ENCODE data around the gene ITGA5.

DNA sequence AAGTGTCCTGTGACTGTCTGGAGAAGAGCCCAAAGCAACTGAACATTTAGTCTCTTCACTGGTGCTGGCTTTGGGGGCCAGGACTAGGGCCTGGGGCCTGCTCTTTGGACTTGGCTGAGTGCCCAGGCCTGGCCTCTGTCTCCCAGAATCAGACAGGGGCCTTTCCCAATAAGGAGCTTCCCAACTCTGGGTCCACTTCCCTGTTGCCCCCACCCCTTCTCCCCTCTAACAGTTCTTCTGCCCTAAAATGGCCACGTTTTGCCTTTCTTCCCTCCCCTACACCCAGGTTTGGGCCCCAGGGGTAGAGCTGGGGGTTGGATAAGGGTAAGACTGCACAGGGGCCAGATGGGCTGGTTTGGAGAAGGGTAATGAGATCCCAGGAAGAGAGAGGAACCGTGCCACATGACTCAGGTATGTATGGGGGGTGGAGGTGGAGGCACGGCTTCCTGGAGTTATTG lies 10.0 kb upstream of the ITGA5 start:
- TF ChIP-seq, protein P1, sequence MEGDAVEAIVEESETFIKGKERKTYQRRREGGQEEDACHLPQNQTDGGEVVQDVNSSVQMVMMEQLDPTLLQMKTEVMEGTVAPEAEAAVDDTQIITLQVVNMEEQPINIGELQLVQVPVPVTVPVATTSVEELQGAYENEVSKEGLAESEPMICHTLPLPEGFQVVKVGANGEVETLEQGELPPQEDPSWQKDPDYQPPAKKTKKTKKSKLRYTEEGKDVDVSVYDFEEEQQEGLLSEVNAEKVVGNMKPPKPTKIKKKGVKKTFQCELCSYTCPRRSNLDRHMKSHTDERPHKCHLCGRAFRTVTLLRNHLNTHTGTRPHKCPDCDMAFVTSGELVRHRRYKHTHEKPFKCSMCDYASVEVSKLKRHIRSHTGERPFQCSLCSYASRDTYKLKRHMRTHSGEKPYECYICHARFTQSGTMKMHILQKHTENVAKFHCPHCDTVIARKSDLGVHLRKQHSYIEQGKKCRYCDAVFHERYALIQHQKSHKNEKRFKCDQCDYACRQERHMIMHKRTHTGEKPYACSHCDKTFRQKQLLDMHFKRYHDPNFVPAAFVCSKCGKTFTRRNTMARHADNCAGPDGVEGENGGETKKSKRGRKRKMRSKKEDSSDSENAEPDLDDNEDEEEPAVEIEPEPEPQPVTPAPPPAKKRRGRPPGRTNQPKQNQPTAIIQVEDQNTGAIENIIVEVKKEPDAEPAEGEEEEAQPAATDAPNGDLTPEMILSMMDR (IDR thresholded peaks at IDR 0.05): no peak
- no peak for TF ChIP-seq POLR2A (IDR thresholded peaks at IDR 0.05)
